GM19463 (cell line): ENCODE results near the gene ELMO1.
A peak's percentile ranks its signal among the peaks of the same experiment; 100 is the strongest.

Experiments
- ATAC-seq: cut with Tn5 transposase; IDR thresholded peaks from one replicate; pipeline ENCODE4 v1.9.1; 2021; ENCODE audit warnings: mild to moderate bottlenecking, moderate library complexity; ENCODE audit not compliant: unreplicated experiment

Gene ELMO1

GRCh38 chr7:37038706-37039105 is 410.0 kb downstream of the ELMO1 start:
- no peak for ATAC-seq

DNA sequence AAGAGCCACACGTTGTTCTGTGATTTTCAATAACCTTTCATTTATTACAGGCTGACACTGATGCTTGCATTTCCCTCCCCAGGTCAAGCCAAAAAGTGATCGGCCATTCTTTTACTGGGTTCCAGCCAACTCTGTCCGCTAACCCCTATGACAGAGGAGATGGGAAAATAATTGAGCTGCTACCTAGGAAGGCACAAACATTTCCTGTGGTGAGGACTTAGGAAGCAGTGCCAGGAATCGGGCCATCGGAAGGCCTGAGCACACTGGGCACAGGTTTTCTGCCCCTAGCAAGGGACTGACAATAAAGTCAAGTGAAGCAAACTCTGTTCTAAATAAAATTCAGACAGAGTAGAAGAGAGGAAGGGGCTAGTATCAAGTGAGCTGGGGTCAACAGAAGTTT is 411.4 kb downstream of the ELMO1 start:
- no peak for ATAC-seq

- no peak for ATAC-seq
Observed at GRCh38 chr7:37035631-37036030, 413.0 kb downstream of the ELMO1 start.

GRCh38 chr7:37033141-37033540 is 415.5 kb downstream of the ELMO1 start:
- no peak for ATAC-seq

GRCh38 chr7:37032258-37032601 is 416.4 kb downstream of the ELMO1 start:
- no peak for ATAC-seq

- peak; percentile 70 for ATAC-seq
Observed at GRCh38 chr7:37031571-37032257, 416.9 kb downstream of the ELMO1 start.

DNA sequence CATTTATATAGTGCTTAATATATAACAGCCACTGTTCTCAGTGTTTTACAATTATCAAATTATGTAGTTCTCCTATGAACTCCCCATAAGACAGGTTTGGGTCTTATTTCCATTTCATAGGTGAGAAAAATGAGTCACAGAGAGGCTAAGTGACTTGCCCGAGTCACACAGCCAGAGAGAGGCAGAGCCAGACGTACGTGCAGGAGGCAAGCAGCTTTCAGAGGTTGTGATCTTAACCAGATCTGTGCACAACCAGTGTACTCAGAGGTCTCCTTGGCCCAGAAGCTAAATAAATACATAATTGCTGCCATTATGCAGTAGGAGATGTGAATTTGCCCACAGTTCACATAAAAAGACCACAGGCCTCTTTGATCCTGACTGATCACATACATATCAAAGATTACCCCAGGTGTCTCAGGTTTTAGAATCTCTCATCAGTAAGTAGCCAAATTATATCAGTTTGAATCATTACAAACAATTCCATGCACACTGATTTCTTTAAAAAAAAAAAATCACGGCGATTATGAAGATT is 419.7 kb downstream of the ELMO1 start:
- no peak for ATAC-seq

GRCh38 chr7:37027557-37028341 is 420.9 kb downstream of the ELMO1 start:
- ATAC-seq, result no peak

- ATAC-seq, result peak; percentile 43
Observed at GRCh38 chr7:37027104-37027503, 421.6 kb downstream of the ELMO1 start.

- ATAC-seq, result peak; percentile 77
Observed at GRCh38 chr7:37018954-37019353, 429.7 kb downstream of the ELMO1 start.

DNA sequence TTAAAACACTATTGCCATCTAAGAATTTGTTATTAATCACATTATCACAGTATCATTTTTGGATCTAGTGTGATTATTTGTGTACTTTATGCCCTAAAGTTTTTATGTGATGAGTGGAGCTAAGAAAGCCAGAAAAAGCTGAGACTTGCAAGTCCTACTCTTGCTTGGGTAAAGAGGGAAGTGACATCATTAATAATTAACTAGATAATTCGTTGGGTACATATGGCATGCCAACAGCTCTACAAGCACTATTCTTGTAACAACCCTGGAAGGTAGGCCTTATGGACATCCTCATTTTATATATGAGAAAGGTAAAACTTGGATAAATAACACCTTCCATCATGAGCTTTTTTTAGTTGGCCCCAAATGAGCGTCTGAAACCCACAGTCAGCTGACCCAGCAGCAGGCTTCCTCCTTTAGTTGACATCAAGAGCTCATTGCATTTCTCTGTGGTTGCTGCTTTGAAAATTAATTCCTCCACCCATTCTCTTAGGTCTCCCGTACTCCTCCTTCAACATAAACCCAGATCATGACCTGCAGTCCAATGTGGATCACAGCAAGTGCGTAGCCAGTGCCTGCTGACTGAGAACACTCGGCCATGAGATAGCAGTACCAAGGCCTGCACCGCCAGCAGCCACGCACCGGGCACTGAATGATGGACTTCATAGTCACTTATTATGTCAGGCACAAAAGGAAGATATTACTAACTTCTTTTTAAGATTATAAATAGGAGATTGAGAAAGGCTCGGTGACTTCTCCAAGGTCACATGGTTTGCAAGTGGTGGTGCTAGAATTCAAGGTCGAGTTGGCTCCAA is 432.4 kb downstream of the ELMO1 start:
- ATAC-seq, result peak; percentile 40

DNA sequence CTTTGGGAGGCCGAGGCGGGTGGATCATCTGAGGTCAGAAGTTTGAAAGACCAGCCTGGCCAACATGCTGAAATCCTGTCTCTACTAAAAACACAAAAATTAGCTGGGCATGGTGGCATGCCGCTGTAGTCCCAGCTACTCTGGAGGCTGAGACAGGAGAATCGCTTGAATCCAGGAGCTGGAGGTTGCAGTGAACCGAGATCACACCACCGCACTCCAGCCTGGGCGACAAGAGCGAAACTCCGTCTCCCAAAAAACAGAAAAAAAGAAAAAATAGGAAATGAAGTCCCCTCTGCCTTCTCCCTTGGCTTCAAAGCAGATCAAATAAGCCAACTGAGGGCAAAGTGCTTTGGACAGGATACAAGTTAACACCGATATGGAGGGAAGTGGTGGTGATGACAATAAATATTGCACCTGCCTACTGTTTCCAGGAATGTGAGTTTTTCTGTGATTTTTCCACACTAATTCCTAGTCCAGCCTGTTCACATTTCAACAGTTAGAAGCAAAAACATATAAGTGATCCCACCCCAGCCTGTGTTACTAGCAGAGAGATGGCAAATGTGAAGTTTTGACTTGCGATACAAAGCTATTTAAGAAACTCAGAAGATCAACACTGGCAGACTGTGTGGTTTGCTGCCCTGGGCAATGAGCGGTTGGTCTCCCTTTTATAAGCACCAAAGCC is 433.2 kb downstream of the ELMO1 start:
- no peak for ATAC-seq

- ATAC-seq, result no peak
Observed at GRCh38 chr7:37013771-37014170, 434.9 kb downstream of the ELMO1 start.

DNA sequence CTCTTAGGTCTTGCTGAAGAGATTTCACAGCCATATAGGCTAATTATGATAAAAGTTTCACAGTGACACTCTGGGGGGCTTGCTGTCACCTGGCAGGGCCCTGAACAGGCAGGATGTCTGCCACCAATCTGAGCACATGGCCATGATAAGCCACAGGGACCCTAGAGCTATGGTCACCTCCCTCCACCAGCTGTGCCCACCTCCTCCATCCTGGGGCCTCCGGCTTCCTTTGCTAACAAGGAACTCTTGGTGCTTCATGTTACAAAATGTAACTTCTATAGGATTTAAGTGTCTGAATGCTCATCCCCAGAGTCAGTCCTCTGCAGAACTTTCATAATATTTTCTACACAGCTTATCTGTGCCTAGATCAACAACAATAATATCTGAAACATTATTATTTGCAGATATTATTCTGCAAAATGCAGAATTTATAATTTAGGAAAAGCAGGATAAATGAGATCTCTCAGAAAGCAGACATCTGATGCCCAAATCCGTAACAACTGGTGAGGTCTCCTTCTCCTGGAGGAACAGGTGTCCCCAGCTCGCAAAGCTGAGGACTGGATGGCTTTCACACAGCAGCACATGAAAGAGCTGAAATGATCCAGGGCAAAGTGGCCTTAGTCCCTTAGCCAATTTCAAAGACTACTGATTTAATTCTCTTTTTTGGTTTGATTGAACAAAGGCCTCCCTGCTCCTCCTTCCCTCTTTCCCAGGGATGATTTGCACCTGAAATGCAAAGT is 437.3 kb downstream of the ELMO1 start:
- no peak for ATAC-seq

- no peak for ATAC-seq
Observed at GRCh38 chr7:37009125-37009675, 439.5 kb downstream of the ELMO1 start.

GRCh38 chr7:37007691-37008090 is 441.0 kb downstream of the ELMO1 start:
- no peak for ATAC-seq

GRCh38 chr7:37007268-37007667 is 441.4 kb downstream of the ELMO1 start:
- no peak for ATAC-seq

DNA sequence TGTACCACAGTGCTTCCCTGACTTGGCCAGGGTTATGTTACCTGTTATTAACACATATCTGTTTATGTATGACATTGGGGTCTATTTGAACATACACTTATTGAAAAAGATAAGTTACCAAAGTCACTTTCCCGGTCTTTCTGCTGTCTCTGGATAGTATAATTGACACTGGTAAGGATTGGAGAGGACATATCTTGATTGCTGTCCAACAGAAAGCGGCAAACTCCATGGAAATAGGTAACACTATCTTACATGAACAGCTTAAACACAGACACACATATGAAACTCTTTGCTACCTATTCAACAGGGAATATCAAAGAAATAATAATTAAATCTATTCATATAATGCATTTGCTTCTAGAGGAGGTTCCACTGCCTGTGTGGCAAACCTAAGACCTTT is 441.9 kb downstream of the ELMO1 start:
- no peak for ATAC-seq

- ATAC-seq, result no peak
Observed at GRCh38 chr7:37000511-37000910, 448.2 kb downstream of the ELMO1 start.
